ENCODE data around the gene SLC7A14.

The SLC7A14 gene

DNA sequence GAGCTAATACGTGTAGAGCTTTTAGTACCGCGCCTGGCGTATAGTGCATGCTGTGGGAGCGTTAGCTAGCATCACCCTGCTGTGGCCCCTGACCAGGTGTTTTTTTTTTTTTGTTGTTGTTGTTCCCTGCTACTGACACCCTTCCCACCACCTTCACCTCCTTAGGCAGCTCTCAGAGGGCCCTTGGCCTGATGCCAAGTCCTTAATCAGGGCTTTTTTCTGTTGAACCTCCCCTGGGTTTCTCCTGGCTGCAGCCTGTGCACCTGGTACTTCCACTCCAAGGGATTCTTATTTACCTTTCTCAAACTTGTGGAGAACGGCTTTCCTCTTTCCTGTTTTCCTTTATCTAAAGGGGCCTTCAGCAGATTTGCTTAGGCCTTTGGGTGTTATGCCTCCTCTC is 53.3 kb downstream of the SLC7A14 start:
- DNase-seq = no peak

- DNase-seq = no peak
Measured at GRCh38 chr3:170531657-170532335, 54.1 kb downstream of the SLC7A14 start.

DNA sequence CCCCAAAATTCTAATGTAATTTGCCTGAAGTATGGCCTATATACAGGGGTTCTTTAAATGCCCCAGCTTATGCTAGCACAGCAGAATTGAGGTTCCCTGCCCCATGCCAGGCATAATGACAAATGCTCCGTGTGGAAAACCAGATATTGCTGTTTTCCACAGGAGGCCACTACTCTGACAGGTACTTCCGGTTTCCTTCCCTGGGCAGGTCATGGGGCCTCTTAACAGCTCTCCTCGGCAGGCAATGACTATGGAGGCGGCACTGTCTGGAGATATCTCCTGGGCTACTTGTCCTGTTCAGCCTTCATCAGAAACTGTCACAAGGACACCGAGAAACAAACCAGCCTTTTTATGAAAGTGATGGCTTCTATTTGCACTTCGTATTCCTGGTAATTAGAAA is 54.8 kb downstream of the SLC7A14 start:
- no peak for DNase-seq

- DNase-seq = no peak
Measured at GRCh38 chr3:170529912-170530311, 56.0 kb downstream of the SLC7A14 start.

GRCh38 chr3:170529346-170529745 is 56.5 kb downstream of the SLC7A14 start:
- no peak for DNase-seq

DNA sequence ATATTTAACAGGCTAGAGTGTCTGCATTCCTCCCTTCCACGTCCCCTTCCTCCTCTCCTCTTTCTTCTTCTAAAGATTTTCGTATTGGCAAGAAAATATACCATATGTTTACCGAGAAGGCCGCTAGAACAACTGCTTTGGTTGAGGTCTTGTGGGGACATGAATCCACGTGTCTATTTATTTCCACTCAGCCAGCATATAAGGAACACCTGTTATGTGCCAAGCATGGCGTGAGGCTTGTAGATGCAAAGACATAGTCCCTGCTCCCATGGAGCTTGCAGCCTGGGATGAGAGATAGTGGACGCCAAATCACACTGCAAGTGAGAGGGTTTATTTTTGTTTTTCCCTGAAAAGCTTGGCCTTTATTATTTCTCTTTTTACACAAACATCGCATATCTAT is 57.1 kb downstream of the SLC7A14 start:
- DNase-seq = no peak

GRCh38 chr3:170524073-170524472 is 61.8 kb downstream of the SLC7A14 start:
- DNase-seq = no peak

GRCh38 chr3:170523248-170523647 is 62.6 kb downstream of the SLC7A14 start:
- no peak for DNase-seq

DNA sequence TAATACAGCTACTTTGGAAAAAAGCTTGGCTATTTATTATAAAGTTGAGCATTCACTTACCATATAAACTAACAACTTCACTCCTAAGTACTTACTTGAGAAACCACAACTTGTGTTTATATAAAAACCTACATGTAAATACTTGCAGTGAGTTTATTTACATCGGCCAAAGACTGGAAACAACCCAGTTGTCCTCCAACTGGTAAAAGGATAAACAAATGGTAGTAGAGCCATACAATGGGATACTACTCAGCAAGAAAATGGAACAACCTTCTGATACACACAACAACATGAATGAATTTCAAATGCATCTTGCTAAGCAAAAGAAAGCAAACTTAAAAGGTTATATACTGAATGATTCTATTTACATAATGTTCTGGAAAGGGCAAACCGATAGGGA is 63.7 kb downstream of the SLC7A14 start:
- DNase-seq = no peak

DNA sequence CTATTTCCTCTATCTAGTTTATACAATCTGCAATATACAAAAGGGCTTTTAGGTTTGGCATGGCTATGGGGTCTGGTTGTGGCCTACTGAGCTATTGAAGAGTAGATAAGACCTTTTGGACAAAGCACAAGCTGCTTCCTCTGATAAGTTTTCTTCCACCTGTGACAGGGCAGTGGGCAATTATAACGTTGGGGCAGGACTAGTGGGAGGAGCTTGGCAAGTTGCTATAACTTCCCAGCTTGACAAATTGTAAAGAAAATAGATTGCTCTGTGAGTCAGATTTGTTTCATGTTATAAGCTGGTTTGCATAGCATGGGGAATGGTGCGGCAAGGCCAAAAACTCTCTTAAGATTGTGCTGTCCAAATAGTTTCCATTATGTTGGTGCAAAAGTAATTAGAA is 64.9 kb downstream of the SLC7A14 start:
- no peak for DNase-seq

DNA sequence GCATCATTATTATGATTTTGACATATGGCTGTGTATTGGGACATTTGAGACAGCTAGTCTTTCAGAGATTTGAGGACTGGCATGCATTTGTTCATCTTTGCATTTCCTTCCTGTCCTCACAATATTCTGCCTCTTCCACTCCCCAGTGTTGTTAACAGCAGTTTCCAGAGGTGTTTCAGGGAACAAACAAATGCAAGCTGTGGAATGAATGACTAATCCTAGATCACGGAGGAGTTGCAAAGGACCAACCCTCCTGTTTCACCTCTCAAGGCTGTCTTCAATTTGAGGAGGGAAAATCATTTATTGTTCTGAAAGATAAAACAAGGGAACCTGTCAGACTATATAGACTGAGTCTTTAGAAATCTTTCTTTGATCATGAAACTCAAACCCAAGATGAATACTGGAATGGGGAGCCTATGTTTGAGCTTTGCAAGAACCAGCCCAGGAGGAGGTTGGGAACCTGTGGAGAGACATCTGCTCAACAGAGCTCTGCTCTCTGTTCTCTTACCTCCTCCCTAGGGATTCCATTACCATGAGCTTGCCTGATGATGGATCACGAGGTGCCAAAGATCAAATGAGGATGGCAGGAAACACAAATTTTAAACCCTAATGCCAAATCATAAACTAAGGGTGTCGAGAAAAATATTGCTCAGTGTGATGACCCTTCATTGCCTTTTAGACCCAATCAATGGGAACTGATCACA is 68.5 kb downstream of the SLC7A14 start:
- DNase-seq = no peak

DNA sequence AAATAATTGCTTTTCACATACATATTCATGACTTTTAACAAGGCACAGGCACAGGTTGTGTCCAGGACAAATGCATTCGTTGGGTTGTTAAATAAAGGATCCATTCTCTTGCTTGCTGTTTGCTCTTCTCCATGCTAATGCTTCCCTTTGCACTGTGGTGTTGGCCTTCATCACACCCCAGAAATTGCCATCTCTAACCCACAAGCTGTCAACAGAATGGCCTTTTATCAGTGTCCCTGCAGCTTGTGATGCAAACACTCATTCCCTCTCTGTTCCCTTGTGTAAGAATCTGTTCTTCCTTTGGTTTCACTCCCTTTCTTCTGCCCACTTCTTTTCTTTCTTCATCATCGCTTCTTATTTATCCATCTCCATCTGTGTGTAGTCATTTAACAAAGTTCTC is 72.2 kb downstream of the SLC7A14 start:
- no peak for DNase-seq

- DNase-seq = no peak
Measured at GRCh38 chr3:170511371-170511770, 74.5 kb downstream of the SLC7A14 start.

DNA sequence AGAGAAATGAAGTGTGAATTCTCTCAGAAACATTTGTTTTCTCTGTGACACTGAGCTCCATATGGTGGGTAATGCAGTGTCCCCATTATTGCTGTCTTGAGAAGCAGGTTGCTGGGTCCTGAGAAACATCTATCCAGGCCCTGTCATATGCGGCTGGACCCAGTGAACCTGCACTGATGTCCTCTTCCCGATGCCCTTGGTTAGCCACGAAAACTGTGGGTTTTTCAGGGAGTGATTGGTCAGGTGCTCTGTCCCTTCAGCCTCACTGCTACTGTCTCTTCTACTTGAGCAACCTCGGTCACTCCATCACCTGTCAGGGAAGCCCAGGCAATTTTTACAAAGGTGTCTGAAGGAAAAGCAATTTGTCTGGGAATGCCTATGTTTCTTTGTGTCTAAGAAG is 77.0 kb downstream of the SLC7A14 start:
- no peak for DNase-seq

DNA sequence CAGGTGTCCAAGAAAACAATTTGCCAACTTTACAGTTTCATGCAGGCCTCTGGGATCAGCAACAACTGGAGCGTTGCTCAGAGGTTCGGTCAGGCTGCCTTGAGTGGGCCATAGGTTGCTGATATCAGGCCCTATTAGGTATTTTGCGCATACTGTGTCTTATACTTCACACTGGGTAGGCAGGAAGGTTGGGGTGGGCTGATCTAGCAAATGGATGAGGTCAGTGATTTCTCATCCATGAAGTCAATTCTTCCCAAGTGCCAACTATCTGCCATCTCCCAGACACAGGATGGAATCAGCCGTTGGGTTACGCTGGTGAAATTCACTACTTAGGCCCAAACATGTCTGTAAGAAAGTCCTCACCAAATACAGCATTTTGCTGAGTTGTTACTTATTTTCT is 77.6 kb downstream of the SLC7A14 start:
- DNase-seq = no peak

- no peak for DNase-seq
Measured at GRCh38 chr3:170507063-170507462, 78.8 kb downstream of the SLC7A14 start.

DNA sequence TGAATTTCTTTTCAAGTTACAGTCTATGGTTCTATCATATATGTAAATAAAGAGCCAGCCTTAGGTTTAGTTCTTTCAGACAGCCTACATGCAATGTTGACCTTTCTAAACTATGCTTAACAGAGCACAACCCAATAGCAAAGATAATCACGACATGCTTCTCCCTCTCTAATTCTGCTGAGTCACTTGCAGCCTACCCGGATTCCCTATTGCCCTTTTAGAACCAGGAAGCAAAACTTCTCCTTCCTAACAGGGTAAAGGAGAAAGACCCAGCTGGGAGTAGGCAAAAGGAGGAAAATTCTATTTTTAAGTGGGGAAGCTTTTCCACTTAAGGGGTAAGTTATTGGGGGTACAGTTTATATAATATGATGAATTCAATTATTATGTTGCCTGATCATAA is 79.3 kb downstream of the SLC7A14 start:
- DNase-seq = no peak

- DNase-seq = no peak
Measured at GRCh38 chr3:170502297-170502696, 83.6 kb downstream of the SLC7A14 start.

GRCh38 chr3:170500995-170501394 is 84.9 kb downstream of the SLC7A14 start:
- no peak for DNase-seq

GRCh38 chr3:170500462-170500861 is 85.4 kb downstream of the SLC7A14 start:
- no peak for DNase-seq

DNA sequence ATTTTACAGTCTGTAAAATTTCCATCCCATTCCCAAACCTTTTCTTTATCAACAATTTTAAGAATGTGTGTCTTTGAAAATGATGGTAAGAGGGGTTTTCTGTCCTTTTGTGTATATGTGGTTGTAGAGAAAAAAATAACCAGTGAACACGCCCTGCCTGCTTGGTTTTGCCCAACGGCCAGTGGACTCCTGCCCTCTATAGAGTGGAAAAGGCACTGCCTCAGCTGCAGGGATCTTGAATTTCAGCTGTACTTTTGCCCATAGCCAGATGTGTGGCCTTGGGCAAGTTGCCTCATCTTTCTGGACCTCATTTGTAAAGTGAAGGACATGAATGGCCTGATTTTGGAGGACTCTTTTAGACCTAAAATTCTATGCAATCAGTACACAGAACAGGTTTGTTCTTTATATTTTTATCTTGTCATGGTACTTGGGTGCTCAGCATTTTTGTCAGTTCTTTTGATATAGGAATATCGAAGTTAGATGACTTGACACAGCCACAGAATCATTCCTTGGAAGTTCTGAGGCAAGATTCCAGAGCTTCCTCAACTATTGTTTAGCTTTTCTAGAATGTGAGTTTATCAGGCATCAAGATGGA is 86.2 kb downstream of the SLC7A14 start:
- no peak for DNase-seq

DNA sequence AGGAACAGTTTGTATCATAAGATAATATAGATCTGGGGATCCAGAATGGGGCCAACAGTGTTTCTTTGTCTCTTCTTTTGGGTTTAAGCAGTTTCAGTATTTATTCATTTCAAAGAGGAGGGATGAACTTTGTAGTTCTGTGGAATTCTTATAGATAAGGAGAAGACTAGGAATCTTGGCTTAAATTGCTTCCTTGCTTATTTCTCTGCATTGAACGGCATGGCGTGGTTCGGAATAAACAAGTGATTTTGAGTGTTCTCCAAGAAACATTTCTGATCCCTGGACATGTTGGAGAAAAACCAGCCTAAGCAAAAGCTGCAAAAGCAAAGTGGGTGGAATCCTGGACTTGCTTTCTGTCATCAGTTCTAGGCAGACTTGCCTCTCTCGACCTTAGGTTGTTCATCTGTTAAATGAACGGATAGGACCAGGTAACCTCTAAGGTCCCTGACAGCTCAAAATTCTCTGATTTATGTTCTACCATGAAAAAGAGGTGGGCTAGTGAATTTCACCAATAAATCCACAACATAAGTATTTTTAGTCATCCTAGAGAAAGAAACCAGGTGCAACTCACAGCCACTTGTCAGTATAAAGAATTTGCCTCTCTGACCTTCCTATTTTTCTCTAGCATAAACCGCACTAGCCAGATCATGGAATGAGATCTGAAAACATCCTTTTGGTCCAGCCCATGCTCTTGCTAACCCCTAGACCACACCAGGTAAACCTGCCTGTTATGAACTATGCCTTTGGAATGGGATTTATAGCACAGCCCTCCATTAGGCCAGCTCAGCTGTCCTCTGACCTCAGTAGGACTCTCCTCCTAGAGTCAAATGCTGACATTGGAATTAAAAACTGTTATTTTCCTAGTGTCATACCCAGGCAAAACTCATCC is 88.4 kb downstream of the SLC7A14 start:
- DNase-seq = no peak

DNA sequence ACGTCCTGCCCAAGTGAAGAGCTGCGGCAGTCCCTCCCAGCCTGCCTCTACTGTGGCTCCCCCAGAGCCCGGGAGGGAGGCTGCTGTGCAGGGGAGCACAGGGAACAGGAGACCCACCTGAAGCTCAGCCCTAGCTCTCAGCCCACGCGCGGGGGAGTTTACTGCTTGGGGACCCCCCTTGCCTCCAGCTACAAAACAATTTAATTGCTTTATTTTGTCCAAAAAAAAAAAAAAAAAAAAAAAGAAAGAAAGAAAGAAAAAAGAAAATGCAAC is 89.1 kb downstream of the SLC7A14 start:
- no peak for DNase-seq
